HCT116 (cell line): ENCODE data around the gene THSD7B. TPM values are rescaled to one million over a fixed set of nuclear protein-coding genes. Genes with fewer than 3 reads are reported as not detected.

Experiments used
- ATAC-seq: fragments of 200-7000 bp; cut with Tn5 transposase; 2 replicates; pipeline ENCODE4 v1.9.1; 2020; ENCODE audit warnings: mild to moderate bottlenecking, moderate library complexity
- BruUV-seq: library from RNA; stranded (reverse); fragments of 400-500 nt; replicated peaks from 2 replicates; lab custom pipeline; 2021; lab: Mats Ljungman, UMichigan
- CTCF ChIA-PET: fragments of 300-600 bp; sonication (Branson Sonifier 250); formaldehyde crosslinking; loops from one replicate; lab custom pipeline; 2021; ENCODE audit warnings: antibody characterized with exemption; lab: Charles Lee
- POLR2A ChIA-PET: fragments of 300-600, 350-600 bp; sonication (Branson Sonifier 250); formaldehyde crosslinking; loops from one replicate; lab custom pipeline; 2021; ENCODE audit warnings: antibody characterized with exemption; lab: Charles Lee
- RAD21 ChIA-PET, 2 experiments: fragments of 300-600 bp; sonication (Branson Sonifier 250); formaldehyde crosslinking; loops; one replicate each; lab custom pipeline; 2023; ENCODE audit warnings: low total read pairs in 2 of 2; ENCODE audit not compliant: uncharacterized antibody in 2 of 2, unreplicated experiment in 2 of 2, low non-redundant PET in 1 of 2; lab: Charles Lee
- DNase-seq: peaks from one replicate; pipeline ENCODE4 v3.0.0-alpha.2; 2010; ENCODE audit warnings: low read depth, low spot score
- H2AFZ ChIP-seq: fragments of 200-600 bp; shearing (Covaris generic), sonication (generic); 2 replicates; pipeline ENCODE4 v1.6.1; 2017; ENCODE audit warnings: low read depth, mixed run types, mixed read lengths, antibody characterized with exemption, low read length; ENCODE audit not compliant: poor library complexity, severe bottlenecking
- H3K27ac ChIP-seq: 2 replicates; pipeline ENCODE4 v1.5.1; 2012; ENCODE audit warnings: low read depth, low read length
- H3K27me3 ChIP-seq: fragments of 200-600 bp; sonication (generic); 2 replicates; pipeline ENCODE4 v1.6.1; 2016; ENCODE audit warnings: mixed run types, low read length, mixed read lengths; ENCODE audit not compliant: insufficient read depth
- H3K36me3 ChIP-seq, 2 experiments: fragments of 200-500 bp in 1 of 2; fragments of 200-600 bp in 1 of 2; sonication (Bioruptor generic) in 1 of 2; sonication (generic) in 1 of 2; 2 replicates each; pipeline versions ENCODE4 v1.5.1 to v1.6.1; 2014 to 2016; ENCODE audit warnings: low read length in 2 of 2, inconsistent platforms in 1 of 2, mixed read lengths in 1 of 2, mixed run types in 1 of 2; ENCODE audit not compliant: insufficient read depth in 2 of 2, control insufficient read depth in 1 of 2
- H3K4me1 ChIP-seq, 2 experiments: fragments of 200-600 bp in 1 of 2; sonication (generic) in 1 of 2; 2 replicates each; pipeline versions ENCODE4 v1.5.1 to v1.6.1; 2012 to 2017; ENCODE audit warnings: low read length in 2 of 2, inconsistent platforms in 1 of 2, mild to moderate bottlenecking in 1 of 2, mixed read lengths in 1 of 2, mixed run types in 1 of 2, moderate library complexity in 1 of 2; ENCODE audit not compliant: insufficient read depth in 2 of 2, control insufficient read depth in 1 of 2
- H3K4me2 ChIP-seq: fragments of 200-600 bp; sonication (generic); 2 replicates; pipeline ENCODE4 v1.6.1; 2017; ENCODE audit warnings: mixed run types, low read length, mixed read lengths
- H3K4me3 ChIP-seq, 2 experiments: fragments of 200-600 bp in 1 of 2; sonication (generic) in 1 of 2; replicated peaks in 1 of 2; 2 replicates each; pipeline ENCODE4 v1.5.1; 2011 to 2016; ENCODE audit warnings: low read length in 2 of 2, control low read depth in 1 of 2, low read depth in 1 of 2, mild to moderate bottlenecking in 1 of 2, mixed read lengths in 1 of 2, mixed run types in 1 of 2
- H3K79me2 ChIP-seq: fragments of 200-600 bp; sonication (generic); 2 replicates; pipeline ENCODE4 v1.6.1; 2017; ENCODE audit warnings: mild to moderate bottlenecking, mixed run types, low read length, moderate library complexity, mixed read lengths; ENCODE audit not compliant: insufficient read depth
- H3K9ac ChIP-seq: fragments of 200-600 bp; sonication (generic); 2 replicates; pipeline ENCODE4 v1.6.1; 2016; ENCODE audit warnings: low read length, mixed read lengths
- H3K9me2 ChIP-seq: fragments of 200-600 bp; sonication (generic), shearing (Covaris generic); 2 replicates; pipeline ENCODE4 v1.6.1; 2017; ENCODE audit warnings: mixed run types, mild to moderate bottlenecking, moderate library complexity; ENCODE audit not compliant: insufficient read depth
- H3K9me3 ChIP-seq, 2 experiments: fragments of 200-500 bp in 1 of 2; fragments of 200-600 bp in 1 of 2; sonication (Bioruptor generic) in 1 of 2; sonication (generic) in 1 of 2; 2 replicates each; pipeline ENCODE4 v1.6.1; 2014 to 2017; ENCODE audit warnings: low read length in 2 of 2, mixed read lengths in 2 of 2, inconsistent platforms in 1 of 2, low read depth in 1 of 2, mild to moderate bottlenecking in 1 of 2, mixed run types in 1 of 2, moderate library complexity in 1 of 2; ENCODE audit not compliant: control insufficient read depth in 1 of 2, insufficient read depth in 1 of 2
- H4K20me1 ChIP-seq: fragments of 200-600 bp; sonication (generic), shearing (Covaris generic); 2 replicates; pipeline ENCODE4 v1.6.1; 2017; ENCODE audit warnings: mixed run types, mild to moderate bottlenecking, moderate library complexity; ENCODE audit not compliant: insufficient read depth
- ATF3 ChIP-seq: IDR thresholded peaks from 2 replicates; pipeline ENCODE4 v1.6.1; 2012
- CEBPB ChIP-seq: IDR thresholded peaks from 2 replicates; pipeline ENCODE4 v1.6.1; 2012; ENCODE audit warnings: low read depth
- EGR1 ChIP-seq: IDR thresholded peaks from 2 replicates; pipeline ENCODE4 v1.6.1; 2012; ENCODE audit warnings: low read depth
- EZH2 ChIP-seq: fragments of 200-600 bp; sonication (generic); IDR thresholded peaks from 2 replicates; pipeline ENCODE4 v1.6.1; 2017; ENCODE audit warnings: antibody characterized with exemption, mixed run types
- EZH2phosphoT487 ChIP-seq: fragments of 200-600 bp; IDR thresholded peaks from 2 replicates; pipeline ENCODE4 v1.6.1; 2018; ENCODE audit warnings: antibody characterized with exemption, borderline replicate concordance
- FOSL1 ChIP-seq: IDR thresholded peaks from 2 replicates; pipeline ENCODE4 v1.6.1; 2012; ENCODE audit warnings: low read depth
- JUND ChIP-seq: IDR thresholded peaks from 2 replicates; pipeline ENCODE4 v1.6.1; 2012
- POLR2AphosphoS5 ChIP-seq: IDR thresholded peaks from 2 replicates; pipeline ENCODE4 v1.6.1; 2011; ENCODE audit warnings: mild to moderate bottlenecking, low read depth, low read length, moderate library complexity
- SIN3A ChIP-seq: IDR thresholded peaks from 2 replicates; pipeline ENCODE4 v1.6.1; 2012; ENCODE audit warnings: low read depth
- SP1 ChIP-seq: IDR thresholded peaks from 2 replicates; pipeline ENCODE4 v1.6.1; 2012; ENCODE audit warnings: low read depth
- SRF ChIP-seq: IDR thresholded peaks from 2 replicates; pipeline ENCODE4 v1.6.1; 2012; ENCODE audit warnings: low read depth
- TCF7L2 ChIP-seq: IDR thresholded peaks from 2 replicates; pipeline ENCODE4 v1.7.0; 2011; ENCODE audit warnings: borderline replicate concordance, inconsistent platforms; ENCODE audit not compliant: insufficient read depth, insufficient read length; ENCODE audit errors: extremely low read depth
- YY1 ChIP-seq: IDR thresholded peaks from 2 replicates; pipeline ENCODE4 v1.6.1; 2011; ENCODE audit warnings: low read length, low read depth, moderate library complexity, mild to moderate bottlenecking; ENCODE audit not compliant: insufficient replicate concordance; ENCODE audit errors: extremely low read depth
- ZFX ChIP-seq: fragments of 450-650 bp; IDR thresholded peaks from 2 replicates; pipeline ENCODE4 v1.6.1; 2017
- intact Hi-C: fragments of 100-400 bp; cut with micrococcal nuclease; formaldehyde crosslinking; loops from 2 replicates; pipeline ENCODE4 v1.10.0; 2022
- total RNA-seq: library from RNA; stranded (reverse); gene quantifications from one replicate; pipeline ENCODE4 v1.2.1, GENCODE V29; 2021; ENCODE audit not compliant: unreplicated experiment
- TF ChIP-seq, protein P1 (sequence below), 3 experiments: fragments of 200-600 bp in 1 of 3; sonication (generic) in 1 of 3; IDR thresholded peaks in 2 of 3; conservative IDR thresholded peaks in 1 of 3; 2 replicates each; pipeline ENCODE4 v1.5.1; 2012 to 2017; ENCODE audit warnings: low read depth in 2 of 3, low read length in 2 of 3, antibody characterized with exemption in 1 of 3, borderline replicate concordance in 1 of 3, control low read depth in 1 of 3, mild to moderate bottlenecking in 1 of 3, mixed read lengths in 1 of 3, mixed run types in 1 of 3, moderate library complexity in 1 of 3; ENCODE audit not compliant: insufficient read depth in 1 of 3
- TF ChIP-seq, protein P2 (sequence below): IDR thresholded peaks from 2 replicates; pipeline ENCODE4 v1.6.1; 2012; ENCODE audit warnings: low read depth

Gene THSD7B
- total RNA-seq, 1 experiment from 2014 or later = not detected

DNA sequence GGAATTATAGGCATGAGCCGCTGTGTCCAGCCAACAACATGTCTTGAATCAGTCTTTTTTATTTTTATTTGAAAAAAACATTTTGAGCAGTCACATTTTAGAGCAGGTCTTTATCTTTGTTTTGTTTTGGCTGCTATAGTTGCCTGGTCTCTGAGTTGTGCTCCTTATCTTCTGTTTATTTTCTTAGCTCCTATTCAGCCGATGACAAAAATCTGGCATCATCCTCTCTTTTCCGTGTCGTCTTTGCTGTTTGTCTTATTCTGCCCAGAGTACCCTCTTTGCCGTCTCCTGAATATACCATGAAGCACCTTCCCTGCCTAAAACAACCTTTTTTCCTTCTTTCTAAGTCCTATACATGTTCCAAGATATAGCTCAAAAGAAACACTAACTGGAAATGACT, 201.1 kb downstream of the THSD7B start:
- no peaks in the 10 kb centered on the region for H3K4me1 ChIP-seq
- RAD21 ChIA-PET = no interaction called here

More for the DNA sequence above, 201.1 kb downstream of the THSD7B start:
- Histone ChIP-seq H3K79me2 (no peaks in the 10 kb centered on the region), H3K27ac (no peak overlapping the region), H3K36me3 (no peaks in the 10 kb centered on the region), H3K4me2 (no peak overlapping the region), H3K9me2 (no peaks in the 10 kb centered on the region), H4K20me1 (no peaks in the 10 kb centered on the region; the same call in 1 of the 2 replicates), H3K9me3 (peaks cover 0 to 6% of the 10 kb centered on the region in 2 experiments; a peak in 1 of 4 replicates), H2AFZ (no peak overlapping the region), H3K27me3 (no peaks in the 10 kb centered on the region), H3K9ac (no peak overlapping the region), H3K4me3 (no peak overlapping the region)
- intact Hi-C loops = no loop called here
- ATAC-seq = no peak
- no peak for DNase-seq
- POLR2A ChIA-PET = no interaction called here
- CTCF ChIA-PET = no interaction called here
- no TSS peak for BruUV-seq
- no peak for TF ChIP-seq TCF7L2
- TF ChIP-seq EZH2phosphoT487 = no peak
- TF ChIP-seq EGR1 = no peak
- no peak for TF ChIP-seq POLR2AphosphoS5
- no peak for TF ChIP-seq SIN3A
- TF ChIP-seq FOSL1 = no peak
- no peak for TF ChIP-seq JUND
- no peak for TF ChIP-seq SP1
- no peak for TF ChIP-seq ATF3
- TF ChIP-seq CEBPB = no peak
- no peak for TF ChIP-seq EZH2
- TF ChIP-seq, protein P1, sequence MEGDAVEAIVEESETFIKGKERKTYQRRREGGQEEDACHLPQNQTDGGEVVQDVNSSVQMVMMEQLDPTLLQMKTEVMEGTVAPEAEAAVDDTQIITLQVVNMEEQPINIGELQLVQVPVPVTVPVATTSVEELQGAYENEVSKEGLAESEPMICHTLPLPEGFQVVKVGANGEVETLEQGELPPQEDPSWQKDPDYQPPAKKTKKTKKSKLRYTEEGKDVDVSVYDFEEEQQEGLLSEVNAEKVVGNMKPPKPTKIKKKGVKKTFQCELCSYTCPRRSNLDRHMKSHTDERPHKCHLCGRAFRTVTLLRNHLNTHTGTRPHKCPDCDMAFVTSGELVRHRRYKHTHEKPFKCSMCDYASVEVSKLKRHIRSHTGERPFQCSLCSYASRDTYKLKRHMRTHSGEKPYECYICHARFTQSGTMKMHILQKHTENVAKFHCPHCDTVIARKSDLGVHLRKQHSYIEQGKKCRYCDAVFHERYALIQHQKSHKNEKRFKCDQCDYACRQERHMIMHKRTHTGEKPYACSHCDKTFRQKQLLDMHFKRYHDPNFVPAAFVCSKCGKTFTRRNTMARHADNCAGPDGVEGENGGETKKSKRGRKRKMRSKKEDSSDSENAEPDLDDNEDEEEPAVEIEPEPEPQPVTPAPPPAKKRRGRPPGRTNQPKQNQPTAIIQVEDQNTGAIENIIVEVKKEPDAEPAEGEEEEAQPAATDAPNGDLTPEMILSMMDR (IDR thresholded peaks at IDR 0.05 in 2 of 3, conservative IDR thresholded peaks at IDR 0.05 in 1 of 3; ENCODE audit: borderline replicate concordance in 1 of 3, insufficient read depth in 1 of 3, low read depth in 2 of 3, low read length in 2 of 3) = no peak
- no peak for TF ChIP-seq SRF
- TF ChIP-seq YY1 = no peak
- TF ChIP-seq, protein P2, sequence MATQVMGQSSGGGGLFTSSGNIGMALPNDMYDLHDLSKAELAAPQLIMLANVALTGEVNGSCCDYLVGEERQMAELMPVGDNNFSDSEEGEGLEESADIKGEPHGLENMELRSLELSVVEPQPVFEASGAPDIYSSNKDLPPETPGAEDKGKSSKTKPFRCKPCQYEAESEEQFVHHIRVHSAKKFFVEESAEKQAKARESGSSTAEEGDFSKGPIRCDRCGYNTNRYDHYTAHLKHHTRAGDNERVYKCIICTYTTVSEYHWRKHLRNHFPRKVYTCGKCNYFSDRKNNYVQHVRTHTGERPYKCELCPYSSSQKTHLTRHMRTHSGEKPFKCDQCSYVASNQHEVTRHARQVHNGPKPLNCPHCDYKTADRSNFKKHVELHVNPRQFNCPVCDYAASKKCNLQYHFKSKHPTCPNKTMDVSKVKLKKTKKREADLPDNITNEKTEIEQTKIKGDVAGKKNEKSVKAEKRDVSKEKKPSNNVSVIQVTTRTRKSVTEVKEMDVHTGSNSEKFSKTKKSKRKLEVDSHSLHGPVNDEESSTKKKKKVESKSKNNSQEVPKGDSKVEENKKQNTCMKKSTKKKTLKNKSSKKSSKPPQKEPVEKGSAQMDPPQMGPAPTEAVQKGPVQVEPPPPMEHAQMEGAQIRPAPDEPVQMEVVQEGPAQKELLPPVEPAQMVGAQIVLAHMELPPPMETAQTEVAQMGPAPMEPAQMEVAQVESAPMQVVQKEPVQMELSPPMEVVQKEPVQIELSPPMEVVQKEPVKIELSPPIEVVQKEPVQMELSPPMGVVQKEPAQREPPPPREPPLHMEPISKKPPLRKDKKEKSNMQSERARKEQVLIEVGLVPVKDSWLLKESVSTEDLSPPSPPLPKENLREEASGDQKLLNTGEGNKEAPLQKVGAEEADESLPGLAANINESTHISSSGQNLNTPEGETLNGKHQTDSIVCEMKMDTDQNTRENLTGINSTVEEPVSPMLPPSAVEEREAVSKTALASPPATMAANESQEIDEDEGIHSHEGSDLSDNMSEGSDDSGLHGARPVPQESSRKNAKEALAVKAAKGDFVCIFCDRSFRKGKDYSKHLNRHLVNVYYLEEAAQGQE = no peak
- TF ChIP-seq ZFX = no peak
